Hepatocyte (in vitro differentiated cells): Measurements from ENCODE around the gene PRPSAP2.

Experiments
- EZH2 ChIP-seq: fragments of 200-600 bp; sonication (generic); IDR thresholded peaks from 2 replicates; pipeline ENCODE4 v1.6.1; 2016; ENCODE audit warnings: antibody characterized with exemption, mild to moderate bottlenecking, borderline replicate concordance
- TF ChIP-seq, protein P1 (sequence below): fragments of 200-600 bp; sonication (generic); IDR thresholded peaks from 2 replicates; pipeline ENCODE4 v1.5.1; 2016; ENCODE audit warnings: antibody characterized with exemption, mild to moderate bottlenecking; ENCODE audit not compliant: poor library complexity

DNA sequence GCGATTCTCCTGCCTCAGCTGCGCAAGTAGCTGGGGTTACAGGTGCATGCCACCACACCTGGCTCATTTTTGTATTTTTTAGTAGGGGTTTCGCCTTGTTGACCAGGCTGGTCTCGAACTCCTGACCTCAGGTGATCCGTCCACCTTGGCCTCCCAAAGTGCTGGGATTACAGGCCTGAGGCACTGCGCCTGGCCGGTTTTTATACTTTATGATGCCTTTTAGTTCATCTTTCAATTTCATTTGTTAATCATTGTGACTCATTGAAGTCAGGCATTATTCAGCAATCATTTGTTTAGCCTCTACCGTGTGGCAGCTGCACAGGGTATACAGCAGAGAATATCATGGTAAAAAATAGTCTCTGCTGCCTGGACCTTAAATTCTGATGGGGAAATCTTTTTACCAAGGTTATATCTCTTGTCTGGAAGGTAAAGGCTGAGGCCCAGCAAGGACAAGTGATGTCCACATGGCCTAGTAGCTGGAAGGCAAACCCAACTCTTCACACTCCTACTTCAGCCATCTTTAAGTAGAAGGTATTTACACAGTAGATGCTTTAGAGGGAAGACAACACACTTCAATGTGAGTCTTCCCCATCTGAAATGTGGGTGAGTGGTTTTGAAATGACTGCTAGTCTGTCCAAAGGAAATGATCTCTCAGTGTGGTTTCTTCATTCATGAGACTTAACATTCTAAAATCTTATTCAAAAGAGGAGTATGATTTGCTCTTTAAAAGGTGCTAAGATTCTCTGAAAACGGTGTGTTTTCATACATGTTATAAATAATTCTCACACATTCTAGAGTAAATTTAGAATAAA lies 2.4 kb downstream of the PRPSAP2 start:
- TF ChIP-seq, protein P1, sequence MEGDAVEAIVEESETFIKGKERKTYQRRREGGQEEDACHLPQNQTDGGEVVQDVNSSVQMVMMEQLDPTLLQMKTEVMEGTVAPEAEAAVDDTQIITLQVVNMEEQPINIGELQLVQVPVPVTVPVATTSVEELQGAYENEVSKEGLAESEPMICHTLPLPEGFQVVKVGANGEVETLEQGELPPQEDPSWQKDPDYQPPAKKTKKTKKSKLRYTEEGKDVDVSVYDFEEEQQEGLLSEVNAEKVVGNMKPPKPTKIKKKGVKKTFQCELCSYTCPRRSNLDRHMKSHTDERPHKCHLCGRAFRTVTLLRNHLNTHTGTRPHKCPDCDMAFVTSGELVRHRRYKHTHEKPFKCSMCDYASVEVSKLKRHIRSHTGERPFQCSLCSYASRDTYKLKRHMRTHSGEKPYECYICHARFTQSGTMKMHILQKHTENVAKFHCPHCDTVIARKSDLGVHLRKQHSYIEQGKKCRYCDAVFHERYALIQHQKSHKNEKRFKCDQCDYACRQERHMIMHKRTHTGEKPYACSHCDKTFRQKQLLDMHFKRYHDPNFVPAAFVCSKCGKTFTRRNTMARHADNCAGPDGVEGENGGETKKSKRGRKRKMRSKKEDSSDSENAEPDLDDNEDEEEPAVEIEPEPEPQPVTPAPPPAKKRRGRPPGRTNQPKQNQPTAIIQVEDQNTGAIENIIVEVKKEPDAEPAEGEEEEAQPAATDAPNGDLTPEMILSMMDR, result no peak
- TF ChIP-seq EZH2, result no peak
